ENCODE measurements around the gene TCAP.

DNA sequence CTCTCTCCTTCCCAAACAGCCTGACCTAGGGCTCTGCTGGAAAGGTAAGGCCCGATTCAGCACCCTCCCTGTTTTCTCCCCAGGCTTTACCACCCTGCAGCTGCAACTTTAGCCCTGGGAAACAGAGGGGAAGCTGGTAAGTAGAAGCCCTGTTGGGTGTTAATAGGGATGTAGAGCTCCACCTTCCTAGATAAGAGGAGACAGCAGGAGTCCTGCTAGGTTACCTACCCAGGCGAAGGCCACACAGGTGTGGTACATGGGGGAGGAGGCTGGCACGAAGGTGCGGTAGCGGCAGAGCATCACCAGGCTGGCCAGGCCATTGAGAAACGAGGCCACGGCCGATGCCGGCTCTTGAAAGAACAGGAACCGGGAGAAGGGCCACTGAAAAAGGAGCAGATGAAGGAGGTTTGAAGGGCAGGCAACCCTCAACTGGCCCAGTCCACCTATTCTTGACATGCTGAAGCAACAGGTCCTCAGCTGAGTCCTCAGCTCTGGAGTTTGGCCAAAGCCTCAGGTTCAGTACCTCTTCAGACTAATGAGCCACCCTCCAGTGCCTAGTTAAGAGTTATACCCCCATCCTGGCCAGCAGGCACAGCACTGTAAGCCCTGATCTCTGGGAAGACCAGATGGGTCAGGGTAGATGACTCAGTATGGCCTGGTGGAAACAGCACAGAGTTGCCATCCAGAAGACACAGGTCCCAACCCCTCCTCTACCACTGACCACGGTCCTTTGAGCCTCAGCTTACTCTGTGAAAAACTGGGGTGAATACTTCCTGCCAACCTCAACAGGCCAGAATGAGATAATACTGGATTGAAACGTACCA, 19.4 kb downstream of the TCAP start:
- TF ChIP-seq SMC3 (IDR thresholded peaks at IDR 0.05; ENCODE audit: borderline replicate concordance, low read length) = no peak
- no peak for TF ChIP-seq CBFB (IDR thresholded peaks at IDR 0.05; ENCODE audit: low read depth)
- TF ChIP-seq EZH2 (IDR thresholded peaks at IDR 0.05; ENCODE audit: borderline replicate concordance, control insufficient read depth, low read depth, low read length) = no peak
- TF ChIP-seq, protein P1, sequence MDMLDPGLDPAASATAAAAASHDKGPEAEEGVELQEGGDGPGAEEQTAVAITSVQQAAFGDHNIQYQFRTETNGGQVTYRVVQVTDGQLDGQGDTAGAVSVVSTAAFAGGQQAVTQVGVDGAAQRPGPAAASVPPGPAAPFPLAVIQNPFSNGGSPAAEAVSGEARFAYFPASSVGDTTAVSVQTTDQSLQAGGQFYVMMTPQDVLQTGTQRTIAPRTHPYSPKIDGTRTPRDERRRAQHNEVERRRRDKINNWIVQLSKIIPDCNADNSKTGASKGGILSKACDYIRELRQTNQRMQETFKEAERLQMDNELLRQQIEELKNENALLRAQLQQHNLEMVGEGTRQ (IDR thresholded peaks at IDR 0.05; ENCODE audit: borderline replicate concordance, low read depth, low read length) = no peak
- TF ChIP-seq EP300 (IDR thresholded peaks at IDR 0.05; ENCODE audit: borderline replicate concordance in 1 of 2, control insufficient read depth in 1 of 2, low read depth in 2 of 2, low read length in 2 of 2) = no peak
- no peak for TF ChIP-seq ETV6 (conservative IDR thresholded peaks at IDR 0.05 in 1 of 2, IDR thresholded peaks at IDR 0.05 in 1 of 2; ENCODE audit: borderline replicate concordance in 1 of 2, low read depth in 1 of 2)
- TF ChIP-seq TCF12 (IDR thresholded peaks at IDR 0.05; ENCODE audit: low read depth, low read length) = no peak
- TF ChIP-seq, protein P2, sequence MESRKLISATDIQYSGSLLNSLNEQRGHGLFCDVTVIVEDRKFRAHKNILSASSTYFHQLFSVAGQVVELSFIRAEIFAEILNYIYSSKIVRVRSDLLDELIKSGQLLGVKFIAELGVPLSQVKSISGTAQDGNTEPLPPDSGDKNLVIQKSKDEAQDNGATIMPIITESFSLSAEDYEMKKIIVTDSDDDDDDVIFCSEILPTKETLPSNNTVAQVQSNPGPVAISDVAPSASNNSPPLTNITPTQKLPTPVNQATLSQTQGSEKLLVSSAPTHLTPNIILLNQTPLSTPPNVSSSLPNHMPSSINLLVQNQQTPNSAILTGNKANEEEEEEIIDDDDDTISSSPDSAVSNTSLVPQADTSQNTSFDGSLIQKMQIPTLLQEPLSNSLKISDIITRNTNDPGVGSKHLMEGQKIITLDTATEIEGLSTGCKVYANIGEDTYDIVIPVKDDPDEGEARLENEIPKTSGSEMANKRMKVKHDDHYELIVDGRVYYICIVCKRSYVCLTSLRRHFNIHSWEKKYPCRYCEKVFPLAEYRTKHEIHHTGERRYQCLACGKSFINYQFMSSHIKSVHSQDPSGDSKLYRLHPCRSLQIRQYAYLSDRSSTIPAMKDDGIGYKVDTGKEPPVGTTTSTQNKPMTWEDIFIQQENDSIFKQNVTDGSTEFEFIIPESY (IDR thresholded peaks at IDR 0.05) = no peak
- TF ChIP-seq, protein P3, sequence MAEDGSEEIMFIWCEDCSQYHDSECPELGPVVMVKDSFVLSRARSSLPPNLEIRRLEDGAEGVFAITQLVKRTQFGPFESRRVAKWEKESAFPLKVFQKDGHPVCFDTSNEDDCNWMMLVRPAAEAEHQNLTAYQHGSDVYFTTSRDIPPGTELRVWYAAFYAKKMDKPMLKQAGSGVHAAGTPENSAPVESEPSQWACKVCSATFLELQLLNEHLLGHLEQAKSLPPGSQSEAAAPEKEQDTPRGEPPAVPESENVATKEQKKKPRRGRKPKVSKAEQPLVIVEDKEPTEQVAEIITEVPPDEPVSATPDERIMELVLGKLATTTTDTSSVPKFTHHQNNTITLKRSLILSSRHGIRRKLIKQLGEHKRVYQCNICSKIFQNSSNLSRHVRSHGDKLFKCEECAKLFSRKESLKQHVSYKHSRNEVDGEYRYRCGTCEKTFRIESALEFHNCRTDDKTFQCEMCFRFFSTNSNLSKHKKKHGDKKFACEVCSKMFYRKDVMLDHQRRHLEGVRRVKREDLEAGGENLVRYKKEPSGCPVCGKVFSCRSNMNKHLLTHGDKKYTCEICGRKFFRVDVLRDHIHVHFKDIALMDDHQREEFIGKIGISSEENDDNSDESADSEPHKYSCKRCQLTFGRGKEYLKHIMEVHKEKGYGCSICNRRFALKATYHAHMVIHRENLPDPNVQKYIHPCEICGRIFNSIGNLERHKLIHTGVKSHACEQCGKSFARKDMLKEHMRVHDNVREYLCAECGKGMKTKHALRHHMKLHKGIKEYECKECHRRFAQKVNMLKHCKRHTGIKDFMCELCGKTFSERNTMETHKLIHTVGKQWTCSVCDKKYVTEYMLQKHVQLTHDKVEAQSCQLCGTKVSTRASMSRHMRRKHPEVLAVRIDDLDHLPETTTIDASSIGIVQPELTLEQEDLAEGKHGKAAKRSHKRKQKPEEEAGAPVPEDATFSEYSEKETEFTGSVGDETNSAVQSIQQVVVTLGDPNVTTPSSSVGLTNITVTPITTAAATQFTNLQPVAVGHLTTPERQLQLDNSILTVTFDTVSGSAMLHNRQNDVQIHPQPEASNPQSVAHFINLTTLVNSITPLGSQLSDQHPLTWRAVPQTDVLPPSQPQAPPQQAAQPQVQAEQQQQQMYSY (CRISPR knock-in tag; IDR thresholded peaks at IDR 0.05) = no peak
- TF ChIP-seq, protein P4, sequence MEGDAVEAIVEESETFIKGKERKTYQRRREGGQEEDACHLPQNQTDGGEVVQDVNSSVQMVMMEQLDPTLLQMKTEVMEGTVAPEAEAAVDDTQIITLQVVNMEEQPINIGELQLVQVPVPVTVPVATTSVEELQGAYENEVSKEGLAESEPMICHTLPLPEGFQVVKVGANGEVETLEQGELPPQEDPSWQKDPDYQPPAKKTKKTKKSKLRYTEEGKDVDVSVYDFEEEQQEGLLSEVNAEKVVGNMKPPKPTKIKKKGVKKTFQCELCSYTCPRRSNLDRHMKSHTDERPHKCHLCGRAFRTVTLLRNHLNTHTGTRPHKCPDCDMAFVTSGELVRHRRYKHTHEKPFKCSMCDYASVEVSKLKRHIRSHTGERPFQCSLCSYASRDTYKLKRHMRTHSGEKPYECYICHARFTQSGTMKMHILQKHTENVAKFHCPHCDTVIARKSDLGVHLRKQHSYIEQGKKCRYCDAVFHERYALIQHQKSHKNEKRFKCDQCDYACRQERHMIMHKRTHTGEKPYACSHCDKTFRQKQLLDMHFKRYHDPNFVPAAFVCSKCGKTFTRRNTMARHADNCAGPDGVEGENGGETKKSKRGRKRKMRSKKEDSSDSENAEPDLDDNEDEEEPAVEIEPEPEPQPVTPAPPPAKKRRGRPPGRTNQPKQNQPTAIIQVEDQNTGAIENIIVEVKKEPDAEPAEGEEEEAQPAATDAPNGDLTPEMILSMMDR (IDR thresholded peaks at IDR 0.05 in 2 of 3, conservative IDR thresholded peaks at IDR 0.05 in 1 of 3; ENCODE audit: control insufficient read depth in 2 of 3, extremely low read depth in 1 of 3, insufficient read depth in 1 of 3, low read depth in 3 of 3, low read length in 3 of 3) = no peak
- no peak for TF ChIP-seq POLR2A (IDR thresholded peaks at IDR 0.05; ENCODE audit: low read depth, low read length)
- TF ChIP-seq SP1 (IDR thresholded peaks at IDR 0.05; ENCODE audit: low read depth, low read length) = no peak
